SK-N-SH treated with all-trans-retinoic acid at 6 μM for 48 hours (cell line): ENCODE measurements around the gene FER1L5.

ENCODE experiments used
- ATAC-seq: fragments of 200-7000 bp; cut with Tn5 transposase; 3 replicates; pipeline ENCODE4 v1.9.1; 2020; ENCODE audit warnings: mild to moderate bottlenecking, moderate library complexity
- ARNTL ChIP-seq: fragments of 450-650 bp; formaldehyde crosslinking; IDR thresholded peaks from 2 replicates; pipeline ENCODE4 v1.5.0; 2020; ENCODE audit warnings: low read depth, mild to moderate bottlenecking, moderate library complexity, borderline replicate concordance
- BACH2 ChIP-seq: fragments of 250-450 bp; sonication (Bioruptor Pico); IDR thresholded peaks from 2 replicates; pipeline ENCODE4 v1.9.0; 2021; ENCODE audit warnings: mild to moderate bottlenecking, borderline replicate concordance
- CREB5 ChIP-seq: fragments of 250-450 bp; sonication (Bioruptor Pico); IDR thresholded peaks from 2 replicates; pipeline ENCODE4 v1.5.1; 2020; ENCODE audit warnings: low read depth, mild to moderate bottlenecking, moderate library complexity
- CSDC2 ChIP-seq: fragments of 250-450 bp; sonication (Bioruptor Pico); IDR thresholded peaks from 2 replicates; pipeline ENCODE4 v1.5.0; 2020; ENCODE audit warnings: mild to moderate bottlenecking, moderate library complexity
- CSRNP3 ChIP-seq: fragments of 250-450 bp; sonication (Bioruptor Pico); IDR thresholded peaks from 2 replicates; pipeline ENCODE4 v1.5.1; 2021; ENCODE audit warnings: mild to moderate bottlenecking, moderate library complexity
- ESRRG ChIP-seq: fragments of 250-450 bp; sonication (Bioruptor Pico); IDR thresholded peaks from 2 replicates; pipeline ENCODE4 v1.6.1; 2021; ENCODE audit warnings: mild to moderate bottlenecking
- ISL1 ChIP-seq: fragments of 250-450 bp; sonication (Bioruptor Pico); IDR thresholded peaks from 2 replicates; pipeline ENCODE4 v2.1.2; 2022; ENCODE audit warnings: mild to moderate bottlenecking, moderate library complexity
- OSR1 ChIP-seq: fragments of 250-450 bp; sonication (Bioruptor Pico); IDR thresholded peaks from 2 replicates; pipeline ENCODE4 v1.8.0; 2022; ENCODE audit warnings: moderate library complexity, mild to moderate bottlenecking, inconsistent platforms
- PPARA ChIP-seq: fragments of 250-450 bp; sonication (Bioruptor Pico); IDR thresholded peaks from 2 replicates; pipeline ENCODE4 v1.5.0; 2020; ENCODE audit warnings: mild to moderate bottlenecking, borderline replicate concordance
- RARB ChIP-seq: fragments of 250-450 bp; sonication (Bioruptor Pico); IDR thresholded peaks from 2 replicates; pipeline ENCODE4 v1.8.0; 2021; ENCODE audit warnings: mild to moderate bottlenecking, moderate library complexity
- SNAI2 ChIP-seq: fragments of 250-450 bp; sonication (Bioruptor Pico); IDR thresholded peaks from 2 replicates; pipeline ENCODE4 v1.5.0; 2020; ENCODE audit warnings: mild to moderate bottlenecking, moderate library complexity
- TCF4 ChIP-seq: fragments of 250-450 bp; sonication (Bioruptor Pico); IDR thresholded peaks from 2 replicates; pipeline ENCODE4 v1.8.0; 2021; ENCODE audit warnings: mild to moderate bottlenecking, moderate library complexity, borderline replicate concordance
- TOX ChIP-seq: fragments of 250-450 bp; sonication (Bioruptor Pico); IDR thresholded peaks from 2 replicates; pipeline ENCODE4 v1.8.0; 2021; ENCODE audit warnings: mild to moderate bottlenecking, moderate library complexity, borderline replicate concordance
- TSHZ2 ChIP-seq: fragments of 250-450 bp; sonication (Bioruptor Pico); IDR thresholded peaks from 2 replicates; pipeline ENCODE4 v1.5.0; 2020; ENCODE audit warnings: mild to moderate bottlenecking, moderate library complexity
- ZC3H10 ChIP-seq: fragments of 250-450 bp; sonication (Bioruptor Pico); IDR thresholded peaks from 2 replicates; pipeline ENCODE4 v1.5.1; 2021; ENCODE audit warnings: mild to moderate bottlenecking, moderate library complexity
- ZFP3 ChIP-seq: fragments of 250-450 bp; sonication (Bioruptor Pico); IDR thresholded peaks from 2 replicates; pipeline ENCODE4 v1.5.0; 2020; ENCODE audit warnings: mild to moderate bottlenecking, moderate library complexity
- ZFP30 ChIP-seq: fragments of 450-650 bp; formaldehyde crosslinking; IDR thresholded peaks from 2 replicates; pipeline ENCODE4 v1.5.0; 2022; ENCODE audit warnings: mild to moderate bottlenecking, moderate library complexity
- ZNF565 ChIP-seq: fragments of 450-650 bp; formaldehyde crosslinking; conservative IDR thresholded peaks from 2 replicates; pipeline ENCODE4 v1.5.0; 2020; ENCODE audit warnings: low read depth, mild to moderate bottlenecking, moderate library complexity
- ZNF70 ChIP-seq: fragments of 450-650 bp; formaldehyde crosslinking; IDR thresholded peaks from 2 replicates; pipeline ENCODE4 v1.5.0; 2020; ENCODE audit warnings: mild to moderate bottlenecking, moderate library complexity
- ZNF8 ChIP-seq: fragments of 450-650 bp; formaldehyde crosslinking; IDR thresholded peaks from 2 replicates; pipeline ENCODE4 v1.5.0; 2020; ENCODE audit warnings: mild to moderate bottlenecking, moderate library complexity
- TF ChIP-seq, protein P1 (sequence below): fragments of 250-450 bp; sonication (Bioruptor Pico); IDR thresholded peaks from 2 replicates; pipeline ENCODE4 v1.8.0; 2021; ENCODE audit warnings: low read depth, mild to moderate bottlenecking, moderate library complexity, borderline replicate concordance

The FER1L5 gene

GRCh38 chr2:96683307-96683706 lies 40.7 kb downstream of the FER1L5 start:
- TF ChIP-seq OSR1 (CRISPR knock-in tag) (no peak), ARNTL (CRISPR knock-in tag) (no peak), RARB (no peak), ZFP30 (CRISPR knock-in tag) (no peak), ZNF565 (CRISPR knock-in tag) (no peak), SNAI2 (CRISPR knock-in tag) (no peak), ZNF8 (no peak), CSDC2 (CRISPR knock-in tag) (no peak), CREB5 (CRISPR knock-in tag) (no peak), ZC3H10 (CRISPR knock-in tag) (no peak), CSRNP3 (no peak), TCF4 (no peak), PPARA (CRISPR knock-in tag) (no peak), ESRRG (CRISPR knock-in tag) (no peak), BACH2 (CRISPR knock-in tag) (no peak), ZFP3 (no peak), ZNF70 (no peak), ISL1 (CRISPR knock-in tag) (no peak)
- TF ChIP-seq, protein P1, sequence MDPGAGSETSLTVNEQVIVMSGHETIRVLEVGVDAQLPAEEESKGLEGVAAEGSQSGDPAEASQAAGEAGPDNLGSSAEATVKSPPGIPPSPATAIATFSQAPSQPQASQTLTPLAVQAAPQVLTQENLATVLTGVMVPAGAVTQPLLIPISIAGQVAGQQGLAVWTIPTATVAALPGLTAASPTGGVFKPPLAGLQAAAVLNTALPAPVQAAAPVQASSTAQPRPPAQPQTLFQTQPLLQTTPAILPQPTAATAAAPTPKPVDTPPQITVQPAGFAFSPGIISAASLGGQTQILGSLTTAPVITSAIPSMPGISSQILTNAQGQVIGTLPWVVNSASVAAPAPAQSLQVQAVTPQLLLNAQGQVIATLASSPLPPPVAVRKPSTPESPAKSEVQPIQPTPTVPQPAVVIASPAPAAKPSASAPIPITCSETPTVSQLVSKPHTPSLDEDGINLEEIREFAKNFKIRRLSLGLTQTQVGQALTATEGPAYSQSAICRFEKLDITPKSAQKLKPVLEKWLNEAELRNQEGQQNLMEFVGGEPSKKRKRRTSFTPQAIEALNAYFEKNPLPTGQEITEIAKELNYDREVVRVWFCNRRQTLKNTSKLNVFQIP, result no peak
- no peak for ATAC-seq

DNA sequence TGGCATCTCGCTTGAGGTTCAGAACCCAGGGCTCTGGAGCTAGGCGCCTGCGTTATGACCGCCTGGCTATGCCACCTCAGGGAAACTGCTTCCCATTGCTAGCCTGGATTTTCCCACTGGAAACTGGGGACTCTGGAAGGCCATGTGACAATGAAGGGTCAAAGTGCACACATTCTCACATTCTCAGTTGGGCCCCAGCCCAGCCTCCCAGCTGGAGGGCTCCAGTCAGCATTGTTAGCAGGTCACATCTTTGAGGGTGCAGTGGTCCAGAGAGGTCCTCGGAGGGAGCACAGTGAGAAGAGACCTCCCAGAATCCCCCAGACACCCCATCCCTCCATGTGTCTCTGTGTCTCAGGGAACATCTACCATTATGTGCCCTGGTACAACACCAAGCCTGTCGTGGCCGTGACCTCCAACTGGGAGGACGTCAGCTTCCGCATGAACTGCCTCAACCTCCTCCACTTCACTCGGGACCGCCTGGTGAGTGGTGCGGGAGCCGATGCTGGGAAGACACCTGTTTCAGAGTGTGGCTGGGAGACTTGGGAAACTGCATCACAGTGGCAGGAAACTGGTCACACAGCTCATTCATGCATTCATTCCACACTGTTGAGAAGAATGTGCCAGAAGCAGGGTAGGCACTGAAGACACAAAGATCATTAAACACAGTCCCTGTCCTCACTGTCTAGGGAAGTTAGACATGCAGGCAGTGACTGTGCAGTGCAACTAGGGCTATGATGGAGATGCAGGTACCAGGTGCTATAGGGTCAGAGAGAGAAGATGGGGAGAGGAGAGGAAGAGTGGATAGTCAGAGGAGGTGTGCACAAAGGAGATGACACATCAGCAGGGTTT lies 41.6 kb downstream of the FER1L5 start:
- TF ChIP-seq RARB, result no peak
- TF ChIP-seq OSR1 (CRISPR knock-in tag), result no peak
- no peak for TF ChIP-seq CSRNP3
- no peak for TF ChIP-seq TCF4
- TF ChIP-seq ARNTL (CRISPR knock-in tag), result no peak
- TF ChIP-seq CSDC2 (CRISPR knock-in tag), result no peak
- no peak for TF ChIP-seq PPARA (CRISPR knock-in tag)
- no peak for TF ChIP-seq TOX (CRISPR knock-in tag)
- no peak for TF ChIP-seq ZNF70
- no peak for TF ChIP-seq ZNF8
- TF ChIP-seq ZNF565 (CRISPR knock-in tag), result no peak
- ATAC-seq, result no peak

GRCh38 chr2:96684883-96685576 lies 42.5 kb downstream of the FER1L5 start:
- no peak for TF ChIP-seq ARNTL (CRISPR knock-in tag)
- no peak for TF ChIP-seq RARB
- ATAC-seq, result peak; percentile 9; the same call in 2 of the 3 replicates

- no peak for TF ChIP-seq PPARA (CRISPR knock-in tag)
- TF ChIP-seq ZFP30 (CRISPR knock-in tag), result no peak
- TF ChIP-seq TSHZ2 (CRISPR knock-in tag), result no peak
- TF ChIP-seq CSDC2 (CRISPR knock-in tag), result no peak
- TF ChIP-seq BACH2 (CRISPR knock-in tag), result no peak
- TF ChIP-seq ZNF565 (CRISPR knock-in tag), result no peak
- ATAC-seq, result peak; percentile 56
These were observed 43.3 kb downstream of the FER1L5 start for GRCh38 chr2:96685577-96686459.
